Measurements from ENCODE around the gene PPP2R5C. TPM values are rescaled to one million over a fixed set of nuclear protein-coding genes. Genes with fewer than 3 reads are reported as not detected.

The PPP2R5C gene
- total and polyA plus RNA-seq, 2 of the 4 experiments (the other 2 are of a cell fraction): 65.9 to 78.7 TPM

DNA sequence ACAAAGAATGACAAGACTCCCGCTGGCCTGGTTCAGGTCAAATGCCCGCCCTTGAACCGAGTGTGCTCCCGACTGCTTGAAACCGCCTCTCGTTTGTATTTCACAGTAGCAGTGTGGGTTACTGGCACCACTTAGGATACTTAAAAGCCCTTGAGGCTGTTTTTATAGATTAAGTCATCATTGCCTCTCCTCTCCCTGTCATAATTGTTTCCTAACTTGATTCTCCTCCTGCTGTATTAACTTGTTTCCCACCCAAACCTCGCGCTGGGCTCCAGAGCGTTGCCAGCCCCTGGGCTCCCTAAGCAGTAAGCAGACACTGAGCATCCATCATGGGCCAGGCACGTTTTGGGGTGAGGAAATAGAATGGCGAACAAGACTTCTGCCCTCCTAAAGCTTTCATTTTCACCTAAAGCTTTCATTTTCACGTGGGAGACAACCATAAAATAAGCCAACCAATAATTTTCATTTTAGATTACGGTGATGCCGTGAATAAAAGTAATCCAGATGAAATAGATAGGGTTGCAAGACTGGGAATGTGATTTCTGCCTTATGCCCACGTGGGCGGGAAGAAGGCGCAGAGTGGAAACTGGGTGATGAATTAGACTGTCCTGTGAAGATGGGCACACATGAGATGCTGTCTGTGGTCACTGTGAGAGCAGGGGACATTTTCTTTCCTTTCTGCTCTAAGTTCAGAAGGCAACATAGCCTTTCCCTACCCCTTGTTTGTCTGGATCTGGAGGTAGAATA lies 97.5 kb downstream of the PPP2R5C start:
- Histone ChIP-seq H2AFZ (replicated peaks; ENCODE audit: low read length, poor library complexity) (no peak overlapping the region), H2BK5ac (ENCODE audit: low read depth, low read length, poor library complexity, severe bottlenecking) (no peak overlapping the region), H3K27ac (ENCODE audit: insufficient read depth, low read length) (no peak overlapping the region), H3K18ac (ENCODE audit: low read depth, low read length) (no peak overlapping the region), H2BK120ac (ENCODE audit: low read depth, low read length) (no peak overlapping the region), H2BK15ac (ENCODE audit: low read depth, low read length) (no peak overlapping the region), H2AK5ac (ENCODE audit: low read depth, low read length) (no peak overlapping the region), H4K5ac (ENCODE audit: low read depth, low read length) (no peak overlapping the region), H2AK9ac (replicated peaks; ENCODE audit: low read depth, low read length, poor library complexity) (no peak overlapping the region), H3K27me3 (ENCODE audit: control insufficient read depth, insufficient read depth, low read length) (no peaks in the 10 kb centered on the region), H4K91ac (ENCODE audit: insufficient read depth, low read depth, low read length) (no peak overlapping the region), H3K4ac (ENCODE audit: low read depth, low read length) (no peak overlapping the region), H3K4me1 (ENCODE audit: control insufficient read depth, insufficient read depth, low read length) (peaks cover 3% of the 10 kb centered on the region), H3K4me3 (ENCODE audit: insufficient read depth, low read depth, low read length) (no peak overlapping the region), H3K9me3 (ENCODE audit: control insufficient read depth, insufficient read depth, low read length) (no peaks in the 10 kb centered on the region), H3K4me2 (ENCODE audit: low read depth, low read length) (no peak overlapping the region), H3K79me1 (ENCODE audit: low read depth in 1 of 2, low read length in 2 of 2) (peaks cover 46 to 78% of the 10 kb centered on the region in 2 experiments), H3K9me1 (ENCODE audit: insufficient read depth, low read length) (peaks cover 27% of the 10 kb centered on the region), H2BK20ac (ENCODE audit: low read depth, low read length) (no peak overlapping the region), H4K8ac (ENCODE audit: low read depth in 2 of 2, low read length in 2 of 2) (no peak overlapping the region), H3K56ac (ENCODE audit: extremely low read depth, insufficient read depth, low read length) (no peak overlapping the region), H3K9ac (ENCODE audit: low read depth, low read length) (no peak overlapping the region), H3K36me3 (ENCODE audit: control insufficient read depth, insufficient read depth, low read length) (peaks cover 3% of the 10 kb centered on the region), H3K14ac (replicated peaks; ENCODE audit: low read depth, low read length) (no peak overlapping the region), H3K23ac (ENCODE audit: low read depth, low read length) (no peak overlapping the region; the same call in 1 of the 2 replicates), H4K20me1 (ENCODE audit: insufficient read depth, low read length) (peaks cover 39% of the 10 kb centered on the region)
- dilution Hi-C loops (cut with HindIII; ENCODE audit: low sequenced_read_pairs, unreplicated experiment) (no loop called here), intact Hi-C loops (cut with micrococcal nuclease) (no loop called here), in situ Hi-C loops (cut with MboI; ENCODE audit: low sequenced_read_pairs) (no loop called here)
- no TSS peak for BruUV-seq (replicated peaks)
- WGBS, 2 experiments (ENCODE audit: extremely low coverage in 2 of 2, insufficient read length in 1 of 2): 90% methylated on average over 9 of the region's 17 CpGs; no CpG with 5 or more reads in 1 of the 2 experiments
- no peak for DNase-seq
- ChIA-PET CTCF (no interaction called here), POLR2A (ENCODE audit: unreplicated experiment) (no interaction called here)
- TF ChIP-seq, protein P1, sequence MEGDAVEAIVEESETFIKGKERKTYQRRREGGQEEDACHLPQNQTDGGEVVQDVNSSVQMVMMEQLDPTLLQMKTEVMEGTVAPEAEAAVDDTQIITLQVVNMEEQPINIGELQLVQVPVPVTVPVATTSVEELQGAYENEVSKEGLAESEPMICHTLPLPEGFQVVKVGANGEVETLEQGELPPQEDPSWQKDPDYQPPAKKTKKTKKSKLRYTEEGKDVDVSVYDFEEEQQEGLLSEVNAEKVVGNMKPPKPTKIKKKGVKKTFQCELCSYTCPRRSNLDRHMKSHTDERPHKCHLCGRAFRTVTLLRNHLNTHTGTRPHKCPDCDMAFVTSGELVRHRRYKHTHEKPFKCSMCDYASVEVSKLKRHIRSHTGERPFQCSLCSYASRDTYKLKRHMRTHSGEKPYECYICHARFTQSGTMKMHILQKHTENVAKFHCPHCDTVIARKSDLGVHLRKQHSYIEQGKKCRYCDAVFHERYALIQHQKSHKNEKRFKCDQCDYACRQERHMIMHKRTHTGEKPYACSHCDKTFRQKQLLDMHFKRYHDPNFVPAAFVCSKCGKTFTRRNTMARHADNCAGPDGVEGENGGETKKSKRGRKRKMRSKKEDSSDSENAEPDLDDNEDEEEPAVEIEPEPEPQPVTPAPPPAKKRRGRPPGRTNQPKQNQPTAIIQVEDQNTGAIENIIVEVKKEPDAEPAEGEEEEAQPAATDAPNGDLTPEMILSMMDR (conservative IDR thresholded peaks at IDR 0.05; ENCODE audit: low read depth, low read length): no peak
- TF ChIP-seq, protein P2, sequence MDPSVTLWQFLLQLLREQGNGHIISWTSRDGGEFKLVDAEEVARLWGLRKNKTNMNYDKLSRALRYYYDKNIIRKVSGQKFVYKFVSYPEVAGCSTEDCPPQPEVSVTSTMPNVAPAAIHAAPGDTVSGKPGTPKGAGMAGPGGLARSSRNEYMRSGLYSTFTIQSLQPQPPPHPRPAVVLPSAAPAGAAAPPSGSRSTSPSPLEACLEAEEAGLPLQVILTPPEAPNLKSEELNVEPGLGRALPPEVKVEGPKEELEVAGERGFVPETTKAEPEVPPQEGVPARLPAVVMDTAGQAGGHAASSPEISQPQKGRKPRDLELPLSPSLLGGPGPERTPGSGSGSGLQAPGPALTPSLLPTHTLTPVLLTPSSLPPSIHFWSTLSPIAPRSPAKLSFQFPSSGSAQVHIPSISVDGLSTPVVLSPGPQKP (IDR thresholded peaks at IDR 0.05; ENCODE audit: borderline replicate concordance, low read depth, low read length): no peak
- TF ChIP-seq CEBPB (IDR thresholded peaks at IDR 0.05; ENCODE audit: low read depth, low read length): no peak
- no peak for TF ChIP-seq CHD1 (IDR thresholded peaks at IDR 0.05; ENCODE audit: low read depth, low read length)
- no peak for TF ChIP-seq RCOR1 (IDR thresholded peaks at IDR 0.05; ENCODE audit: insufficient replicate concordance, low read length)
- TF ChIP-seq MXI1 (IDR thresholded peaks at IDR 0.05; ENCODE audit: borderline replicate concordance, low read depth, low read length): no peak
- TF ChIP-seq, protein P3, sequence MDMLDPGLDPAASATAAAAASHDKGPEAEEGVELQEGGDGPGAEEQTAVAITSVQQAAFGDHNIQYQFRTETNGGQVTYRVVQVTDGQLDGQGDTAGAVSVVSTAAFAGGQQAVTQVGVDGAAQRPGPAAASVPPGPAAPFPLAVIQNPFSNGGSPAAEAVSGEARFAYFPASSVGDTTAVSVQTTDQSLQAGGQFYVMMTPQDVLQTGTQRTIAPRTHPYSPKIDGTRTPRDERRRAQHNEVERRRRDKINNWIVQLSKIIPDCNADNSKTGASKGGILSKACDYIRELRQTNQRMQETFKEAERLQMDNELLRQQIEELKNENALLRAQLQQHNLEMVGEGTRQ (IDR thresholded peaks at IDR 0.05; ENCODE audit: low read depth, low read length): no peak
- TF ChIP-seq RFX5 (IDR thresholded peaks at IDR 0.05; ENCODE audit: low read depth, low read length): no peak
- TF ChIP-seq MAFK (IDR thresholded peaks at IDR 0.05; ENCODE audit: low read depth, low read length): no peak
- TF ChIP-seq RAD21 (IDR thresholded peaks at IDR 0.05; ENCODE audit: low read length): no peak
- no peak for TF ChIP-seq BHLHE40 (IDR thresholded peaks at IDR 0.05; ENCODE audit: low read depth, low read length)
- no peak for TF ChIP-seq POLR2A (IDR thresholded peaks at IDR 0.05; ENCODE audit: low read depth, low read length)
- no peak for TF ChIP-seq NFE2L2 (IDR thresholded peaks at IDR 0.05; ENCODE audit: low read depth, low read length)
- no peak for ATAC-seq (ENCODE audit: low read depth)
